Measurements from ENCODE around the gene INO80C.

Gene INO80C

GRCh38 chr18:35526495-35527059, 28.8 kb upstream of the INO80C start:
- TF ChIP-seq EZH2 (IDR thresholded peaks at IDR 0.05; ENCODE audit: borderline replicate concordance, low read length) (no peak), CTCF (IDR thresholded peaks at IDR 0.05; ENCODE audit: low read length) (no peak)
- H3K79me2 ChIP-seq (ENCODE audit: insufficient read depth, low read length): no peaks in the 10 kb centered on the region
- no peak overlapping the region for H3K4me2 ChIP-seq (ENCODE audit: low read length)
- no peaks in the 10 kb centered on the region for H3K27me3 ChIP-seq (ENCODE audit: insufficient read depth, low read length)
- H3K9me3 ChIP-seq (ENCODE audit: low read length): no peaks in the 10 kb centered on the region; the same call in 1 of the 2 replicates
- no peak overlapping the region for H3K9ac ChIP-seq (ENCODE audit: low read length)
- no peaks in the 10 kb centered on the region for H3K4me1 ChIP-seq (ENCODE audit: insufficient read depth, low read length, severe bottlenecking)
- H3K36me3 ChIP-seq (ENCODE audit: insufficient read depth, low read length): no peaks in the 10 kb centered on the region
- no peak overlapping the region for H2AFZ ChIP-seq (ENCODE audit: low read length)
- no peaks in the 10 kb centered on the region for H3F3A ChIP-seq (ENCODE audit: insufficient read depth, low read length)
- no peaks in the 10 kb centered on the region for H4K20me1 ChIP-seq (ENCODE audit: insufficient read depth, low read length)
- no peak overlapping the region for H3K4me3 ChIP-seq (ENCODE audit: low read depth, low read length, poor library complexity, severe bottlenecking)
- H3K27ac ChIP-seq (ENCODE audit: low read depth, low read length, poor library complexity, severe bottlenecking): no peak overlapping the region
- no peaks in the 10 kb centered on the region for H3K9me2 ChIP-seq (ENCODE audit: low read depth, low read length)

- Histone ChIP-seq H3K27ac (ENCODE audit: low read depth, low read length, poor library complexity, severe bottlenecking) (no peak overlapping the region), H3K9me2 (ENCODE audit: low read depth, low read length) (no peaks in the 10 kb centered on the region), H3K4me1 (ENCODE audit: insufficient read depth, low read length, severe bottlenecking) (no peaks in the 10 kb centered on the region), H3K36me3 (ENCODE audit: insufficient read depth, low read length) (no peaks in the 10 kb centered on the region), H3K9me3 (ENCODE audit: low read length) (no peaks in the 10 kb centered on the region; the same call in 1 of the 2 replicates), H3F3A (ENCODE audit: insufficient read depth, low read length) (no peaks in the 10 kb centered on the region), H4K20me1 (ENCODE audit: insufficient read depth, low read length) (no peaks in the 10 kb centered on the region), H3K4me3 (ENCODE audit: low read depth, low read length, poor library complexity, severe bottlenecking) (no peak overlapping the region), H3K9ac (ENCODE audit: low read length) (no peak overlapping the region), H3K4me2 (ENCODE audit: low read length) (no peak overlapping the region), H2AFZ (ENCODE audit: low read length) (no peak overlapping the region), H3K79me2 (ENCODE audit: insufficient read depth, low read length) (no peaks in the 10 kb centered on the region), H3K27me3 (ENCODE audit: insufficient read depth, low read length) (no peaks in the 10 kb centered on the region)
- TF ChIP-seq EZH2 (IDR thresholded peaks at IDR 0.05; ENCODE audit: borderline replicate concordance, low read length) (no peak), CTCF (IDR thresholded peaks at IDR 0.05; ENCODE audit: low read length) (no peak)
These were observed 28.2 kb upstream of the INO80C start for GRCh38 chr18:35525795-35526494.

- Histone ChIP-seq H3K36me3 (ENCODE audit: insufficient read depth, low read length) (no peaks in the 10 kb centered on the region), H4K20me1 (ENCODE audit: insufficient read depth, low read length) (no peaks in the 10 kb centered on the region), H3K9me3 (ENCODE audit: low read length) (no peaks in the 10 kb centered on the region), H2AFZ (ENCODE audit: low read length) (no peak overlapping the region), H3K27ac (ENCODE audit: low read depth, low read length, poor library complexity, severe bottlenecking) (no peak overlapping the region), H3K4me2 (ENCODE audit: low read length) (no peak overlapping the region), H3K27me3 (ENCODE audit: insufficient read depth, low read length) (no peaks in the 10 kb centered on the region), H3K9ac (ENCODE audit: low read length) (no peak overlapping the region), H3F3A (ENCODE audit: insufficient read depth, low read length) (no peaks in the 10 kb centered on the region), H3K9me2 (ENCODE audit: low read depth, low read length) (no peaks in the 10 kb centered on the region), H3K79me2 (ENCODE audit: insufficient read depth, low read length) (no peaks in the 10 kb centered on the region), H3K4me3 (ENCODE audit: low read depth, low read length, poor library complexity, severe bottlenecking) (no peak overlapping the region), H3K4me1 (ENCODE audit: insufficient read depth, low read length, severe bottlenecking) (no peaks in the 10 kb centered on the region)
- TF ChIP-seq EZH2 (IDR thresholded peaks at IDR 0.05; ENCODE audit: borderline replicate concordance, low read length) (no peak), CTCF (IDR thresholded peaks at IDR 0.05; ENCODE audit: low read length) (no peak)
These were observed 26.5 kb upstream of the INO80C start for GRCh38 chr18:35524226-35524625.
